NCI-H1105 treated with DMSO at 0.1 percent for 48 hours (cell line): ENCODE data around the gene PHF21B.
"Not testable (repeated sequence)": the region's sequence is repeated elsewhere in the genome, so short reads cannot be mapped to it uniquely, and the experiment has no call there.

Experiments
- DNase-seq: peaks from one replicate; lab custom pipeline; 2025; lab: John Stamatoyannopoulos, UW

Gene PHF21B

DNA sequence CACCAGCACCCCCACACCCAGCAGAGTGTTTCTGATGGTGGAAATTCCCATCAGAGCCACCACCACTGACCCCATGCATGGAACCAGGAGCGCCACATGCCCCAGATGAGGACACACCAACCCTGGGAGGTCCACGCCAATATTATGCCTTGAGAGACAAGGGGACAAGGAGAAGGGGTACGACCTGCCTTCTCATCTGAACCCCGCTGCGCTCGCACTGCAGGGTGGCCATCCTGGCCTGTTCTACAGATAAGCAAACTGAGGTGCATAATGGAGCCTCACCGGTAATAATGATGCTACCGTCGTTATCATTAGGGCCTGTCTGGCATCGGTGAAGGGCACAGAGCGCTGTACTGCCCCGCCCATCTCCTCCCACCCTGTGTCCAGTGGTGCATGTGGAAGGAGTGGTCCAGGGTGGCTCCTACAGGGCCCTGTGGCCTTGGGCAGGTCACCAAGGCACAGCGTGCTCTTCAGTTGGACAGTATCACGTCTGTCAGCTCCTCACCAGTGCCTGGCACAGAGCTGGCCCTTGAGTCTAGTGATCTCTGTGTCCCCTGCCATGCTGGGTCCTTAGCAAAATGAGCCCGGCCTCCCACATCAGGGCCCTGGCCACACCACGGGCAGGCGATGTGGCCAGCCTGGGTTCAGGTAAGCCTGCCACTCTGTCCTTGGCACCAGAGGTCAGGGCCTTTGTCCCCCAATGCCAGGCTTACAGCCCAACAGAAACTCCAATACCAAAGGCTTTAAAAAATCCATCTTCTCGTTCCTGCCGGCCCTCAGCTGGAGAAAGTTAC, 92.2 kb downstream of the PHF21B start:
- no peak for DNase-seq

DNA sequence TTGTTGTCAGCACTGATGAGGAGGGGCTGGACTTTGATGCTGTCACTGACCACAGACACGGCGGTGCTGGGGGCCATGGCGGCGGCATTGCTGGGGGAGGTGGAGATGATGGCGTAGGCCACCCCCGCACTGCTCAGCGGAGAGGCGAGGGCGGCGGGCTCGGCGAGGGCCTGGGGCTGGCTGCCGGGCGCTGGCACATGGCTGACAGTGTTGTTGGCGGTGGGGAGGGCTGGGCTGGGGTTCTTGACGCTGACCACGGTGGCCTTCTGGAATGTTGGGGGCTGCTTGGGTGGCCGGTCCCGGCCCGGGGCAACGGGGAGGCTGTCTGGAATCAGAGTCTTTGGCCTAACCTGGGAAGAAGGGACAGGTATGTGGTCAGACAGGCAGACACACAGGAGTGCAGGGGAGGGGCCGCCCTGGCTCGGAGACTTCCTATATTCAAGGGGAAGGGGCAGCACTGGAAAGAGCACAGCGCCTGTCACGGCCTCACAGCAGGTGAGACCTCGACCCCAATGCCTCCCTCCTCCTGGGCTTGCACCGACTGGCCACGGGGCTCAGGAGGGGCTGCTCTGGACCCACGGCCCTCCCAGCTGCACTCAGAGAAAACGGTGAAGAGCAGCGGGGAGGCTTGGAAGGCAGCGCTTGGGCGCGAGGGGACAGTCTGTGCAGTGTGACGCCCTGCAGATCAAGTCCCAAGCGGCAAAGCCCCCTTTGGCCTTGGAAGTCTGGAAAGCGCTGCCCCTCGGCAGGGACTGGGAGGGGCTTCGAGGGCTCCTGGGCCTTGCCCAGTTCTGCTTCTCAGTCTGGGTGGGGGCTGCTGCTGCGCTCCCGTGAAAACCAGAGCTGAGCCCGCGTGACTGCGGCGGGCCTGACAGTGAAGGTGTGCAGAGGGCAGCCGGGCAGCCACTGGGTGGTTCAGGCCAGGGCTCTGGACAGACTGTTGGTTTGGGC, 93.2 kb downstream of the PHF21B start:
- no peak for DNase-seq

GRCh38 chr22:44915441-44915840, 94.4 kb downstream of the PHF21B start:
- no peak for DNase-seq

DNA sequence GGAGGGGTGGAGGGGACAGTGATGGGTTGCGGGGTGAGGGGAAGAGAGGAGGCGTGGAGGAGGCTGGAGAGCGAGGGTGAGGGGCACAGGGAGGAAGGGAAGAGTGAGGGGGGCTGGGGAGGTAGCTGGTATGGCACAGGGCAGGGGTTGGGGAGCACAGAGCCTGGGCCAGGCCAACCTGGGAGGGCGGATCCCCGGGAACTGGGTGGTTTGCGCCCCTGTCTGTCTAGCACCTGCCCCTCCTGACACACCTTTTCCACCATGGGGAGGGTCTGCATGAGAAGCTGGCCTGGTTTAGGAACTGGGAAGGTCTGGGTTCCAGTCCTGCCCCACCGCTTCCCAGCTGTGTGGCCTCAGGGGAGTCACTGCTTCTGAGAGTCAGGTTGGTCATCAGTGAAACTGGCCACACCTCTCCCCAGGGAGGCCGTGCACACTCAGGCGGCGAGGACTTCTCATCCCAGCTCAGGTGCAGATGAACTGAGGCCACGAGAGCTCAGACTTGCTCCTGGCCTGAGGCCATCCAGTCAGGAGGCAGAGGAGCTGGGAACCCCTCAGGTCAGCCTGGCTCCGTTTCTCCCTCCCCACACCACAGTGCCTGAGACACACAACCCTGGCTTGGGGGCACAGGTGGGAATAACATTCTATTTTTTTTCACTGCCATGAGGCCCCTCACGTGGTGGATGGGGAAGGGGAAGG, 95.6 kb downstream of the PHF21B start:
- DNase-seq, result no peak

DNA sequence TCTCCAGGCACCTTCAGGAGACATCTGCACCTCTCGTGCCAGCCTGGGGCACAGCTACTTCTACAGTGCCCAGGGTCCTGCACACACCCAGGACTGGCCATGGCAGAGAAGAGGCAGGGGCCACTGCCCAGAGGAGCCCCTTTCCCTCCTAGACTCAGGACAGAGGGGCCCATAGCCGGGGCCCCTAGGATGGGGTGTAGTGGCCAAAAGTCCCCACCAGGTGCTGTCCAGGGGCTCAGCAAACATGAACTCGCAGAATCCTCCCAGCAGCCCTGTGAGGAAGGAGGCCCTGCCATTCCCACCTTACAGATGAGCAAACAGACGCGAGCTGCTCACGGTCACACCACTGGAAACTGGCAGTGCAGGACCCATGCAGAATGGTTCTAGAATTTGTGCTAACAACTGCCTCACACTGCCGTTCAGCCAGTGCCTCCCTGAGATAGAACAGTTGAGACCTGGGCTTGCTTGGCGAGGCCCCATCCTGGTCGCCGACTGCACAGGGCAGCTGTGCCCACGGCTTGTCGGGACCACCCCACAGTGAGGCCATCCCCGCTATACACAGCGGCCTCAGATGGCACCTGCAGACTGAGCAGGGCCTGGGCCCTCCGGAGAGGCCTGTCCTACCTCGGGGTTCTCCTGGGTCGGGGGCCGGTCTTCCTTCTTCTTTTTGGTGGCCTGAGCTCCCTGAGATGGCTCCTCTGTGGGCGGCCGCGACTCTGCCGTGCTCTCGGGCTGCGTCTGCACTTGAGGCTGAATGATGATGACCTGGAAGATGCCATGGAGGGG, 96.4 kb downstream of the PHF21B start:
- no peak for DNase-seq

DNA sequence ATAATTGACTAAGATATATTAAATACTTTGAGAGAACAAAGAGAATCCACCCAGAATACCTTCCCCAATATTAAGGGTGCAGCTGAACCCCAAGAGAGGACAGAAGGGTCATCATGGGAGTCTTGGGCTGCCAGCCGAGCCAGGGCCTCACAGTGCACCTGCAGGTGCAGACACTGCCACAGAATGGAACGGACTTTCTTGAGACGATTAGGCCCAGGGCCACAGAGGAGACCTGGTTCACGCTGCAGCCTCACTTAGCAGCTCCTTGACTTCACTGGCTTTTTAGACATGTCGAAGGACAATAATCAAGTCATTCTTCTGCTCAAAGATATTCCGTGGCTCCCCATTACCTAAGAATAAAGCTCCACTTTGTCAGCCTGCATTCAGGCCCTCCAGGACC, 100.6 kb downstream of the PHF21B start:
- peak; percentile 53 for DNase-seq

DNA sequence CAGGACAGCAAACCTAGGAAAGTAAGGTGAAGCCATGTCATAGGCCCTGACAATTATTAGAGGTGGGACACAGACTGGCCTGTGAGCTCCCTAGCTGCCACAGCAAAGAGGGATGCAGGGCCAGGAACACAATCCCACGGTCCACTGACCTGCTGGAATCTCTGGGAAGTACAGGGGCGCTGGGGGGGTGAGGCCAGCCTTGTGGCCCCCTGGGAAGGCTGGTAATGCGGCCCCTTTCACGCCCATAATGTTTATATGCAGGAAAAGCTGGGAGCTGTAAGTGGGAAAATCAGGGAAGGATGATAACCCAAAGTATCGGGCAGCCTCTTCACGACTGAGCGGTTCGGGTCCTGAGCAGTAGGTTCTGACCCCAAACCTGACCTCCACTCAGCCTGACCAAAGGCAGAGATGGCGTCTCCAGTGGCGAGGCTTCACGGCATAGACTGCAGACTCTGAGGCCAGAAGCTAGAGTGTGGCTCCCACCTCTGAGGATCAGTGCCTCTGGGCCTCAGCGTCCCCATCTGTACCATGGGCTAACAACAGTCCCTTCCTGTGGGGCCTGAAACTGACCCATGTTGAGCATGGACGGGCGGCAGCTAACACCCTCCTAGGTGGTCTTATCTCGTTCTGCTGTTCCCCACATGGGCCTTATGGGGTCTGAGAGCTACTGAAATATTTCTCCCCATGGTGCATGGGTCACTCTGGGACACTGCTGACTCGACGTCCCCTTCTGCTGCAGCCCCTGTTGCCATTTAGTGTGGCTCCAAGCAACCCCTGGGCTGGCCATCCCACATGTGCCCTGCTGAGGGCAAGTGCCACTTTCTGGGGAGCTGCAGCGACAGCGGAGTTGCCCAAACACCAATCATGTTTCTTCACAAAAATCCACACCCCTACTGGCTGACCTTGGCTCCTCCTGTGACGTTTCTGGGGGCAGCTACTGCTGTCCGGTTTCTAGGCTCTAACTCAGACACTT, 101.8 kb downstream of the PHF21B start:
- DNase-seq, result no peak

GRCh38 chr22:44906999-44907644, 102.7 kb downstream of the PHF21B start:
- no peak for DNase-seq

GRCh38 chr22:44906248-44906936, 103.4 kb downstream of the PHF21B start:
- DNase-seq, result no peak

DNA sequence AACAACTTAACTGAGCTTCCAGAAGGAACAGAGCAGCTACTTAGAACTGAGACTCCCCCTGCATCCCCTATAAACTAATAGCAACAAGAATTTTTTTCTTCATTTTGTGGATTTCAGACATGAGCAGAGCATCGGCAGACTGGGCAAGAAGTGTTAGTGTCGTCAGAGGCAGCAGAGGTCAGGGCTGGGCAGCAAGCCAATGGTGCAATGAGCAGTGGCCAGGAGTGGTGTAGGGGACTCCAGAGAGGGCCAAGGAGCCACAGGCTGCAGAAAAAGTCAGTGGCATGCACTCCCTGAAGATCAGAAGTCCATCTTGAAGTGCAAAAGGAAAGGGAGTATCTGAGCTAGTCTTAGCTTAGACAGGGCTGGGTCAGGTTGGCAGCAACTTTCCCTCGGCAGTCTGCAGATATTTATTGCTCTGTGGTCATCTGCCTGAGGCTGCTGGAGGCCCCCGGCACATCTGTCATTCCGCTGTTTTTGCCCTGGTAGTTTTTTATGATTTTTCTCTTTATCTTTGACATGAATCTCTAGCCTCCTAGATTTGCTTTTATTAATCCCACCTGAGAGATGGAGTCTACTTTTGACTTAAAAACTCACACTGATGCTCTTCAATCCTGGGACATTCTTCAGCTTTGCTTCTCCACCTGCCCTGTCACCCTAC, 105.2 kb downstream of the PHF21B start:
- DNase-seq, result not testable (repeated sequence)

GRCh38 chr22:44903164-44903563, 106.6 kb downstream of the PHF21B start:
- DNase-seq, result not testable (repeated sequence)

- no peak for DNase-seq
Measured at GRCh38 chr22:44901301-44901700, 108.5 kb downstream of the PHF21B start.

- DNase-seq, result no peak
Measured at GRCh38 chr22:44898236-44898635, 111.6 kb downstream of the PHF21B start.

DNA sequence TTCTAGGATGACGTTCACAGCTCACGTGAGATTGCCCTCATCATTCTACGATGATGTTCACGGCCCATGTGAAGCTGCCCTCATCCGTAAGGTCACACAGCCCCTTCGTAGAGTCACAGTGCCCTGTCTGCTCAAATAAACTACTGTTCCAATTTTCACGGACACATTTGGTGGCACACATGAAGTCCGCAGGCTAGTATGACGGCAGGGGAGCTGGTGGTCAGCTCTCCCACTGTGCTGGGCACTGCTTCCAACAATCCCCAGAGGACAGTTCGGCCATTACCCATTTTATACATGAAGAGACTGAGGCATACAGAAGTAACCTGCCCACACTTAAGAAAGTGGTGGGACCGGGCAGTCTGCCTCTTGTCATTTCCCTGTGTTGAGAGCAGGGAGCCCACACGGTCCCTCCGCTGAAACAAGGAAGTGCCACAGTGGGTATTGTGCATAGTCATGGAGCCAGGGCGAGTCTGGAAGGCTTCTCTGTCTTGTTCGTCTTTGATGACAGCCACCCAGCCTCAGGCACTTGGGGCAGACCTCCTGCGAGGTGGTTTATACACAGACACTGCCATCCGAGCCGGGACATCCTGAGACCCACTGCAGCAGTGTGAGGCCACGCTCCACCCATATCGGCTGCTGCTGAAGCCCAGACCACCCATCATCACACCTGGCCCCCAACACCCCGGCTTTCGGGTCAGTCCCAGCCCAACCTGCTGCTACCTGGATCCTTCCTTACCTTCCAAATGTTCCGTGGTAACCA, 114.3 kb downstream of the PHF21B start:
- DNase-seq, result no peak

DNA sequence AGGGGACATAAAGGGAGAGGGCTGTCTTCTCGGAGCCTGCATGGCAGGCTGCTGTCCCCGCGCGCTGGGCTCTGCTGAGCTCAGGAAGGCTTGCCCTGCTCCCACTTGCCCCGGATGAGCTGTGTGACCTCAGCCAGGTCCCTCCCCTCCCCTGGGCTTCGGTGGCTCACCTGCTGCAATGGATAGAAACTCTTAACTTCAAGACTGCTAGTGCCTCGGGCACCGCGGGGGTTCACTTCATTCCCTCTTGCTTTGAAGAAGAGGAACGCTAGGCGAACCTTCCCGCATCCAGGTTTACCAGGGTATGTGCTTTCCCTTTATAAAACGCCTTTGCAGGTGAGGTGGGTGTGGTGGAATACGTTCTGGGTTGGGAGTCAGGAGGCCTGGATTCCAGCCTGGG, 115.0 kb downstream of the PHF21B start:
- no peak for DNase-seq

DNA sequence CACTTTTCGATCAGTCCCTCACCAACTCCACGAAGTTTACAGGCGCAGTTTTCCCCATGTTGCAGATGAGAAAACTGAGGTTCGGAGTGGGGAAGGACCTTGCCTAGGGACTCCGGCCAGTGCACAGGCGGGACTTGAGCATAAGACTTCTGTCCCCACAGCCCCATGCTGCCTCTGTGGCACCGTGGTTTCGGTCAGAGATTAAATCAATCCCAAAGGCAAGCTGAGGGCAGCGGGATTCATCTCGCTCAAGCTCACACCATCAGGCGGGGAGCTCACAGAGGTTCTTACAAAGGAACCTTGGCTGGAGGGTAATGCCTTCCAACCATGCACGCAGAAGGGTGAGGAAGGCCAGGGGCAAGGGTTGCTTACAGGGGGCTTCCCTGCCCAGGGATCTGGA, 115.5 kb downstream of the PHF21B start:
- DNase-seq, result no peak

DNA sequence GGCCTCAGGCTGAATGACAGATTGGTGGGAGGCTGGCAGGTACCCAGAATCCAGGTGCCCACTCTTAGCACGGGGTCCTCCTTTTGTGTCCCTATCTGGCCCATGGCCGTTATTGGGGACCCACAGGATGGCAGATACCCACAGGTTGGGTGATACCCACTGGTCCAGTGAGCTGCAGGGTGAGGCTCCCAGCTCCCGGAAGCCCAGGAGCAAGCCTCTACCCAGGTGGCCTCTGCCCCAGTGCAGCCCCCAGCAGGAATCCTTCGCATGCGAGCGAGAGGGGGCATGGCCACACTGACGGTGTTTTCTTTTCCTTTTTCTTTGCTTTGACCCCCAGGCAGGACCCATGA, 116.1 kb downstream of the PHF21B start:
- no peak for DNase-seq
